ENCODE results near the gene C1QL4. TPM values are rescaled to one million over a fixed set of nuclear protein-coding genes. Genes with fewer than 3 reads are reported as not detected.
A peak's percentile ranks its signal among the peaks of the same experiment; 100 is the strongest.

C1QL4 gene
- polyA plus RNA-seq, 1 donor from 2014 or later: 13.7 TPM

GRCh38 chr12:49298160-49298559, 38.8 kb downstream of the C1QL4 start:
- TF ChIP-seq TAF1 (IDR thresholded peaks at IDR 0.05; ENCODE audit: low read depth) (no peak), POLR2AphosphoS5 (IDR thresholded peaks at IDR 0.05) (no peak), RAD21 (conservative IDR thresholded peaks at IDR 0.05) (no peak), EZH2 (IDR thresholded peaks at IDR 0.05; ENCODE audit: borderline replicate concordance, insufficient read depth, low read length, poor library complexity, severe bottlenecking) (no peak), SMC3 (conservative IDR thresholded peaks at IDR 0.05; ENCODE audit: poor library complexity) (no peak), EP300 (conservative IDR thresholded peaks at IDR 0.05; ENCODE audit: poor library complexity, severe bottlenecking) (no peak), REST (IDR thresholded peaks at IDR 0.05; ENCODE audit: borderline replicate concordance) (no peak), CTCF (IDR thresholded peaks at IDR 0.05; ENCODE audit: poor library complexity, severe bottlenecking) (no peak), MXI1 (conservative IDR thresholded peaks at IDR 0.05; ENCODE audit: poor library complexity, severe bottlenecking) (no peak)

GRCh38 chr12:49297695-49298060, 39.3 kb downstream of the C1QL4 start:
- Histone ChIP-seq H3K9me3 (ENCODE audit: low read length) (no peaks in the 10 kb centered on the region), H2AFZ (ENCODE audit: low read depth, low read length) (no peak overlapping the region), H3K4me3 (ENCODE audit: low read length) (peak overlapping the region; percentile 59), H3K79me2 (replicated peaks; ENCODE audit: insufficient read depth, low read length) (no peaks in the 10 kb centered on the region), H3K9ac (ENCODE audit: low read length) (no peak overlapping the region), H3K9me2 (ENCODE audit: insufficient read depth, low read length) (no peaks in the 10 kb centered on the region), H4K20me1 (ENCODE audit: insufficient read depth) (no peaks in the 10 kb centered on the region), H3F3A (ENCODE audit: insufficient read depth, low read length, poor library complexity, severe bottlenecking) (no peaks in the 10 kb centered on the region), H3K4me2 (ENCODE audit: low read length) (no peak overlapping the region), H3K36me3 (ENCODE audit: insufficient read depth, low read length) (no peaks in the 10 kb centered on the region), H3K27ac (ENCODE audit: low read length) (no peak overlapping the region), H3K27me3 (ENCODE audit: insufficient read depth, low read depth, low read length) (peaks cover 63% of the 10 kb centered on the region)
- no peak for TF ChIP-seq REST (IDR thresholded peaks at IDR 0.05; ENCODE audit: borderline replicate concordance)
- TF ChIP-seq CTCF (IDR thresholded peaks at IDR 0.05; ENCODE audit: poor library complexity, severe bottlenecking): no peak
- TF ChIP-seq TAF1 (IDR thresholded peaks at IDR 0.05; ENCODE audit: low read depth): no peak
- TF ChIP-seq EZH2 (IDR thresholded peaks at IDR 0.05; ENCODE audit: borderline replicate concordance, insufficient read depth, low read length, poor library complexity, severe bottlenecking): no peak
- no peak for TF ChIP-seq EP300 (conservative IDR thresholded peaks at IDR 0.05; ENCODE audit: poor library complexity, severe bottlenecking)
- no peak for TF ChIP-seq RAD21 (conservative IDR thresholded peaks at IDR 0.05)
- no peak for TF ChIP-seq MXI1 (conservative IDR thresholded peaks at IDR 0.05; ENCODE audit: poor library complexity, severe bottlenecking)
- TF ChIP-seq POLR2AphosphoS5 (IDR thresholded peaks at IDR 0.05): no peak
- TF ChIP-seq SMC3 (conservative IDR thresholded peaks at IDR 0.05; ENCODE audit: poor library complexity): no peak

More at GRCh38 chr12:49298160-49298559, 38.8 kb downstream of the C1QL4 start:
- H3K9ac ChIP-seq (ENCODE audit: low read length): no peak overlapping the region
- H3K9me2 ChIP-seq (ENCODE audit: insufficient read depth, low read length): no peaks in the 10 kb centered on the region
- no peak overlapping the region for H3K4me3 ChIP-seq (ENCODE audit: low read length)
- H4K20me1 ChIP-seq (ENCODE audit: insufficient read depth): no peaks in the 10 kb centered on the region
- H3K79me2 ChIP-seq (replicated peaks; ENCODE audit: insufficient read depth, low read length): no peaks in the 10 kb centered on the region
- no peaks in the 10 kb centered on the region for H3K9me3 ChIP-seq (ENCODE audit: low read length)
- no peak overlapping the region for H3K4me2 ChIP-seq (ENCODE audit: low read length)
- H3K27ac ChIP-seq (ENCODE audit: low read length): no peak overlapping the region
- H3K27me3 ChIP-seq (ENCODE audit: insufficient read depth, low read depth, low read length): peaks cover 59% of the 10 kb centered on the region
- no peaks in the 10 kb centered on the region for H3K36me3 ChIP-seq (ENCODE audit: insufficient read depth, low read length)
- no peak overlapping the region for H2AFZ ChIP-seq (ENCODE audit: low read depth, low read length)
- H3F3A ChIP-seq (ENCODE audit: insufficient read depth, low read length, poor library complexity, severe bottlenecking): no peaks in the 10 kb centered on the region
